ENCODE results near the gene E2F4.

The E2F4 gene

GRCh38 chr16:67207249-67208091, 15.5 kb downstream of the E2F4 start:
- TF ChIP-seq YY1 (IDR thresholded peaks at IDR 0.05; ENCODE audit: insufficient read depth, insufficient read length) (no peak), SUZ12 (IDR thresholded peaks at IDR 0.05; ENCODE audit: extremely low read depth, insufficient read depth, insufficient read length) (no peak), ZNF274 (IDR thresholded peaks at IDR 0.05; ENCODE audit: low read depth, low read length) (no peak)
- Histone ChIP-seq H3K36me3 (ENCODE audit: insufficient read depth, insufficient read length, low read length) (peaks cover 28% of the 10 kb centered on the region), H3K4me3 (ENCODE audit: insufficient read length, low read depth) (no peak overlapping the region), H3K4me1 (ENCODE audit: insufficient read depth, insufficient read length) (peaks cover 25% of the 10 kb centered on the region), H3K27me3 (ENCODE audit: insufficient read depth, insufficient read length) (no peaks in the 10 kb centered on the region), H3K9me3 (ENCODE audit: insufficient read depth, low read length) (no peaks in the 10 kb centered on the region), H3K9ac (ENCODE audit: insufficient read length, low read depth) (peak overlapping the region; percentile 44)
- no peak for DNase-seq (ENCODE audit: low read depth, low spot score)

DNA sequence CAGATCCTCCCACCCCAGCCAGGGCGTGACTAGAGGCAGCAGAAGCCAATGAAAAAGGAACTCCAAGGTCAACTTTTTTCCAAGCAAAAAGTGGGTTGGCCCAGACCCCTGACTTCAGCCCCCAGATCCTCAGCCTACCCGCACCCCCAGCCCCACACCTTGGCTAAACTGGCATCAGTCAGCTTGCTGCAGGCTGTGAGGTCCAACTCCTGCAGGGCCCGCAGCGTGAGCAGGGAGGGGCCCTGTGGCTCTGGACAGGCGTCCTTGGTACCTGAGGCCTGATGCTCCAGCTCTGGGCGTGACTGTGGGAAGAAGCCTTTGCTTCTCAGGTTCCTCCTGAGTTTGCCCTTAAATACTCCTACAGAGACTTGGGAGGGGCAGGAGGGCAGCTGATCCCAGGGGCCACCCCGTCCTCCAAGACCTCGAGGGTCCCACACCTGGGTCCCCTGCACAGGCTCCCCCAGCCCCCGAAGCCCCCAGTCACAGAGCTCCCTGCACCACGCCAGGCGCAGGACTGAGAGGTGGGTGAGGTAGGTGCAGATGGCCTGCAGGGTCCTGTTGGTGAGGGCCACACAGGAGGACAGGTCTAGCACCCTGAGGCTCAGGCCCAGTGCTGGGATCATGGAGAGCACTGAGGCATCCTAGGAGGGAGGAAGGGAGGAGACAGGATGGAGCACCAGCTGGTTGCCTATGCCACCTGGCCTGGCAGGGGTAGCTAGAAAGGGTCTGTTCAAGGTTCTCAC, 16.4 kb downstream of the E2F4 start:
- H3K9me3 ChIP-seq (ENCODE audit: insufficient read depth, low read length): no peaks in the 10 kb centered on the region
- H3K36me3 ChIP-seq (ENCODE audit: insufficient read depth, insufficient read length, low read length): peaks cover 20% of the 10 kb centered on the region
- H3K4me1 ChIP-seq (ENCODE audit: insufficient read depth, insufficient read length): peaks cover 25% of the 10 kb centered on the region
- H3K27me3 ChIP-seq (ENCODE audit: insufficient read depth, insufficient read length): no peaks in the 10 kb centered on the region
- TF ChIP-seq SUZ12 (IDR thresholded peaks at IDR 0.05; ENCODE audit: extremely low read depth, insufficient read depth, insufficient read length): no peak
- TF ChIP-seq ZNF274 (IDR thresholded peaks at IDR 0.05; ENCODE audit: low read depth, low read length): no peak
- TF ChIP-seq YY1 (IDR thresholded peaks at IDR 0.05; ENCODE audit: insufficient read depth, insufficient read length): no peak
- DNase-seq (ENCODE audit: low read depth, low spot score): no peak
- H3K4me3 ChIP-seq (ENCODE audit: insufficient read length, low read depth): no peak overlapping the region
- H3K9ac ChIP-seq (ENCODE audit: insufficient read length, low read depth): peak overlapping the region; percentile 44

- Histone ChIP-seq H3K36me3 (ENCODE audit: insufficient read depth, insufficient read length, low read length) (peaks cover 9% of the 10 kb centered on the region), H3K9ac (ENCODE audit: insufficient read length, low read depth) (no peak overlapping the region), H3K4me3 (ENCODE audit: insufficient read length, low read depth) (no peak overlapping the region), H3K27me3 (ENCODE audit: insufficient read depth, insufficient read length) (no peaks in the 10 kb centered on the region), H3K4me1 (ENCODE audit: insufficient read depth, insufficient read length) (peaks cover 25% of the 10 kb centered on the region), H3K9me3 (ENCODE audit: insufficient read depth, low read length) (no peaks in the 10 kb centered on the region)
- no peak for DNase-seq (ENCODE audit: low read depth, low spot score)
- TF ChIP-seq SUZ12 (IDR thresholded peaks at IDR 0.05; ENCODE audit: extremely low read depth, insufficient read depth, insufficient read length) (no peak), ZNF274 (IDR thresholded peaks at IDR 0.05; ENCODE audit: low read depth, low read length) (no peak), YY1 (IDR thresholded peaks at IDR 0.05; ENCODE audit: insufficient read depth, insufficient read length) (no peak)
These were observed 17.6 kb downstream of the E2F4 start for GRCh38 chr16:67209565-67209964.

GRCh38 chr16:67210069-67210937, 18.3 kb downstream of the E2F4 start:
- Histone ChIP-seq H3K9me3 (ENCODE audit: insufficient read depth, low read length) (no peaks in the 10 kb centered on the region), H3K27me3 (ENCODE audit: insufficient read depth, insufficient read length) (peaks cover 3% of the 10 kb centered on the region), H3K4me3 (ENCODE audit: insufficient read length, low read depth) (no peak overlapping the region), H3K4me1 (ENCODE audit: insufficient read depth, insufficient read length) (peaks cover 25% of the 10 kb centered on the region), H3K9ac (ENCODE audit: insufficient read length, low read depth) (peak overlapping the region; percentile 17), H3K36me3 (ENCODE audit: insufficient read depth, insufficient read length, low read length) (peaks cover 7% of the 10 kb centered on the region)
- no peak for DNase-seq (ENCODE audit: low read depth, low spot score)
- no peak for TF ChIP-seq YY1 (IDR thresholded peaks at IDR 0.05; ENCODE audit: insufficient read depth, insufficient read length)
- TF ChIP-seq SUZ12 (IDR thresholded peaks at IDR 0.05; ENCODE audit: extremely low read depth, insufficient read depth, insufficient read length): no peak
- TF ChIP-seq ZNF274 (IDR thresholded peaks at IDR 0.05; ENCODE audit: low read depth, low read length): no peak

- H3K9me3 ChIP-seq (ENCODE audit: insufficient read depth, low read length): no peaks in the 10 kb centered on the region
- peaks cover 8% of the 10 kb centered on the region for H3K27me3 ChIP-seq (ENCODE audit: insufficient read depth, insufficient read length)
- H3K4me3 ChIP-seq (ENCODE audit: insufficient read length, low read depth): no peak overlapping the region
- no peak overlapping the region for H3K9ac ChIP-seq (ENCODE audit: insufficient read length, low read depth)
- peaks cover 20% of the 10 kb centered on the region for H3K4me1 ChIP-seq (ENCODE audit: insufficient read depth, insufficient read length)
- no peak for DNase-seq (ENCODE audit: low read depth, low spot score)
- TF ChIP-seq YY1 (IDR thresholded peaks at IDR 0.05; ENCODE audit: insufficient read depth, insufficient read length) (no peak), ZNF274 (IDR thresholded peaks at IDR 0.05; ENCODE audit: low read depth, low read length) (no peak), SUZ12 (IDR thresholded peaks at IDR 0.05; ENCODE audit: extremely low read depth, insufficient read depth, insufficient read length) (no peak)
- no peaks in the 10 kb centered on the region for H3K36me3 ChIP-seq (ENCODE audit: insufficient read depth, insufficient read length, low read length)
These were observed 19.7 kb downstream of the E2F4 start for GRCh38 chr16:67211674-67212073.

- Histone ChIP-seq H3K36me3 (ENCODE audit: insufficient read depth, insufficient read length, low read length) (no peaks in the 10 kb centered on the region), H3K9ac (ENCODE audit: insufficient read length, low read depth) (no peak overlapping the region), H3K9me3 (ENCODE audit: insufficient read depth, low read length) (no peaks in the 10 kb centered on the region), H3K4me3 (ENCODE audit: insufficient read length, low read depth) (no peak overlapping the region), H3K4me1 (ENCODE audit: insufficient read depth, insufficient read length) (peaks cover 11% of the 10 kb centered on the region), H3K27me3 (ENCODE audit: insufficient read depth, insufficient read length) (peaks cover 19% of the 10 kb centered on the region)
- TF ChIP-seq SUZ12 (IDR thresholded peaks at IDR 0.05; ENCODE audit: extremely low read depth, insufficient read depth, insufficient read length) (no peak), YY1 (IDR thresholded peaks at IDR 0.05; ENCODE audit: insufficient read depth, insufficient read length) (no peak), ZNF274 (IDR thresholded peaks at IDR 0.05; ENCODE audit: low read depth, low read length) (no peak)
- no peak for DNase-seq (ENCODE audit: low read depth, low spot score)
These were observed 20.8 kb downstream of the E2F4 start for GRCh38 chr16:67212766-67213165.

All from NT2/D1 (cell line).